NCI-H748 treated with DMSO at 0.1 percent for 48 hours (cell line): ENCODE results near the gene SELENOP.
"Not testable (repeated sequence)": the region's sequence is repeated elsewhere in the genome, so short reads cannot be mapped to it uniquely, and the experiment has no call there.

Experiments
- DNase-seq: peaks from one replicate; lab custom pipeline; 2025; lab: John Stamatoyannopoulos, UW

SELENOP gene

GRCh38 chr5:42826757-42827515 is 15.2 kb upstream of the SELENOP start:
- no peak for DNase-seq

DNA sequence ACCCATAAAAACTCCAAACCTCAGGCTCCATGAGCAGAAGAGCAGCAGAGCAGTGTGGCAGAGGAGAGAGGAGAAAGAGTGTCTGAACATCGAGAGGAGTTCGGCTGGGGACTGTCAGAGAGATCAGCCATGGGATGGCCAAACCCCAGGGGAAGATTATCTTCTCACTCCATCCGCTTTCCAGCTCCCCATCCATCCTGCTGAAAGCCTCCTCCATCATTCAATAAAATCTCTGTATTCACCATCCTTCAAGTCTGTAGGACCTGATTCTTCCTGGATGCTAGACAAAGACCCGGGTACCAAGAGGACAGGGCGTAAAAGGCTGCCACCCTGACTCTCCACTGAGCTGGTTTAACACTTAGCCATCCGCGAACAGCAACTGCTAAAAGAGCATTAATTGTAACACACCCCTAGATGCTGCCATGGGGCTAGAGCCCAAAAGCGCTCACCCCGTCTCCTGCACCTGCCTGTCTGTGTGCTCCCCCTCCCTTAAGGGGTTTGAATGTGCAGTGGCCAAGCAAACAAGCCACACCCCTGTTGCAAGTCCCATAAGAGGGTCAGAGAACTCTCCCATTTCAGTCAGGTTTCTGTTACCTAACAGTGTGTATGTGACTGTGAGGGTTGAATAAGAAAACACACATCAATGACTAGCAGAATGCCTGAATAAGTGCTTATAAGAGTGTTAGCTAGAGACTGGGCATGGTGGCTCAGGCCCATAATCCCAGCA is 13.9 kb upstream of the SELENOP start:
- peak; percentile 49 for DNase-seq

DNA sequence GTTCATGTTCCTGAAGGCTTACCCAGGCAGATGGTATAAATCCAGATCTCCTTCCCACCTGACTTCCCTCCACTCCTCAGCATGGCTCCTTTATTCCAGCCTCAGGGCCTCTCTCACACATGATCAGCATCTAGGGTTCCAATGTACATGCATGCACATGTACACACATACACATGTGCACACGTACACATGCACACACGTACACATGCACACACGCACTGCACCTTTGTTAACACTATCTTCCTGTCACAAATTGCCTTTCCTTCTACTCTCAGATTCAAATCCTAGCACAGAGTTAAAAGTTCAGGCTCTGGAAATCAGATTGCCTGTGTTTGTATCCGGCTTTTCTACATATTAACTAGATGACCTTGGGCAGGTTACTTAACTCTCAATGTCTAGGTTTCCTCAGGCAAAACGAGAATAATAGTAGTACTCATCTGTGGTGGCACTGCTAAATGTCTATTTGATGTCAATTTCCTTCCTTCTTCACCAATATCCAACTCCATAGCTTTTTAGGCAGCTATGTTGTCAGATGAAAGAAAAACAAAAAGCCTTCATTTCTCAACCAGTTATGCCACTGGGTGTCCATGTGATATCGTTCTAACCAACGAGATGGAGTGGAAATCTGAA is 12.8 kb upstream of the SELENOP start:
- no peak for DNase-seq

DNA sequence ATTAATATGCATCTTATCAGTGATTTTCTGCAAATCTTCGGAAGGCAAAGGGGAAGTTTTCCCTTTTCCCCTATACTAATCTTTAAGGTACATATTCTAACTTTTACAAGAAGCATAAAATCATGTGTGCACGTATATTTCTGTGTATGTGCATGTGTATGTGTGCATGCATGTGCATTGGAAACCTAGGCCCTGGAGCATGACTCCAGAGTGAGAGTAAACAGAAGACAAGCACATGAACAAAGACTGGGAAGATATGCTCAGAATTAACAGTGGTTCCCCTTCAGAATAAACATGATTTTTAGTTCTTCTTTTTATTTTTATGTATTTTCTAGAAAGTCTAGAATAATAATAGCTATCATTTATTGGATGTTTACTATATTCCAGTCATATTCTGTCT is 10.9 kb upstream of the SELENOP start:
- no peak for DNase-seq

- no peak for DNase-seq
These were observed 8.1 kb upstream of the SELENOP start for GRCh38 chr5:42819745-42820144.

GRCh38 chr5:42816546-42816945 is 4.9 kb upstream of the SELENOP start:
- not testable (repeated sequence) for DNase-seq

DNA sequence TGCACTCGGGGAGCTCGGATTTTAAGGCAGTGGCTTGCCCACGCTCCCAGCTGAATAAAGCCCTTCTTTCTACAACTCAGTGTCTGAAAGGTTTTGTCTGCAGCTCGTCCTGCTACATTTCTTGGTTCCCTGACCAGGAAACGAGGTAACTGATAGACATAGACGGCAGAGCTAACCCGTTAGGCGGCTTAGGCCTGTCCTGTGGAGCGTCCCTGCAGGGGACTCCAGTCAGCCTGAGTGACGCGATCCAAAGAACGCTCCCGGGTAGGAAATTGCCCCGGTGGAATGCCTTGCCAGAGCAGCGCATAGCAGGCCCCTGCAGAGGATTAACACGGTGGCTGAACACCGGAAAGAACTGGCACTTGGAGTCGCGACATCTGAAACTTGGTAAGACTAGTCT is 1.8 kb upstream of the SELENOP start:
- DNase-seq, result no peak

DNA sequence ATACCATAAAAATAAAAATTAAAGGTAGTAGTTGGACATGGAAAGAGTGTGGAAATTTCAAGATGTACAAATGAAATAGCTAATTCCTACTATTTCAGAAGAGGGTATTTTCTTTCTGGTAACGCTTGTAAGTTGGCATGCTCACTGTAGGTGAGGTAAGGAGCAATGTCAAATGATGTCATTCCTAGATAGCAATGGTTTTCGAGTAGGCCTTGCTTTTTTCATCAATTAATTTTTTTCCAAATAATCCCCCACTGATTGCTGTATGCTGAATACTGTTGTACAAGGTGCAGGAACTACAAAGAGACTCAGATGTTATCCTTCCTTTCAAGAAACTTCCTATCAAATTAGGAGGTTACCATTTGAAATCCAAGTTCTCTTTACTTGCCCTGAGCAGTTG is 928 bp upstream of the SELENOP start:
- DNase-seq, result no peak

GRCh38 chr5:42810834-42811590 is 680 bp downstream of the SELENOP start:
- DNase-seq, result no peak

GRCh38 chr5:42808888-42809611 is 2.6 kb downstream of the SELENOP start:
- DNase-seq, result no peak

DNA sequence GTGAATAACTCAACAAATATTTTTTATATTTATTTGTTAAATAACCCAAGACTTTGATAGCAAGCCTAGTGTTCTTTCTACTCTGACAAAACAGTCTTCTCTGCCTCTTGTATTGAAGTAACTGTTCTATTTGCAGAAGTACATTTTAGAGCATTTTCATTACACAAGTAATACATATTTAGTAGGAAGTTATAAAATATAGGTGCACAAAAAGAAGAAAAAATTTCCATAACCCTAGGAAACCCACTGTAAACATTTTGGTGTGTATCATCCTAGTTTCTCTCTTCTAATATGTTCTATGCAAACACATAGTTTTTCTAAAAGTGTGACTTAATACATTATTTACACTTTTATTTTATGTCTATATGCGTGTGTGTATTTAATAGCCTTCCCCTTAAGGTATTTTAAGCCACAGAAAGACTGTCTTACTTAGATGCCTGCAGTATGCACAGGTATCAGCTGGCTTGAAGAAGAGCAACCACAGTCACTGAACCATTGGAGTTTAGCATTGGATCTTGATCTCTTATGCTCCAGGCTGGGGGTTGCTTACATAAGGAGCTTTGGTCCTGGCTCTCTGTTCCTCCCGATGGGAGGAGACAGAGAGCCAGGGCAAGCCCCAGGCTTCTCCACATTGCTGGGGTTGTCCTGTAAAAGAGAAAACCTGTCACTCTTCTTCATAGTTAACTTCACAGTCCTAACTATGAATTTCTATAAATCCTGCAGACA is 3.8 kb downstream of the SELENOP start:
- DNase-seq, result no peak

DNA sequence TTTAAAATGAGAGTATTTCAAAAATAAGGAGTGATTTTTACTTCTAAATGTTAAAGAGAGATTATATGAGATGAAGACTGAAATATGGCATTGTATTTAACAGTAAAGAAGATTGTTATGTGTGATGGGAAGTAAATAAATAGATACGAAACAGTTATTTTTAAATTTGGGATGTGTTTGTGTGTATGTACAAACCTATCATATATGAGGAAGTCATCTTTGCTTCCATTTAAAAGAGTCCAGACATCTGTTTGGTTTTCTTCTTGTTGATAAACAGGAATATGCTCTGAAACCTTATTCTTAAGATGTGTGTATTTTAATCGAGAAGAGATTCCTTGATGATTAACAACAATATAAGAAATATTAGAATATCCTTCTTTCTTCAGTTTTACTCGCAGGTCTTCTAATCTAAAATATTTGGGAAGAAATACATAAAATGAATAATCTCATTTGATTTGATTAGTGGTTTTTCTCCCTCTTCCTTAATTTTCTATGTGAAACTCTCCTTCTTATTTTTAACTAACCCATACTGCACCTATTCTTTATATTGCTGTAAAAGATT is 4.9 kb downstream of the SELENOP start:
- DNase-seq, result no peak

DNA sequence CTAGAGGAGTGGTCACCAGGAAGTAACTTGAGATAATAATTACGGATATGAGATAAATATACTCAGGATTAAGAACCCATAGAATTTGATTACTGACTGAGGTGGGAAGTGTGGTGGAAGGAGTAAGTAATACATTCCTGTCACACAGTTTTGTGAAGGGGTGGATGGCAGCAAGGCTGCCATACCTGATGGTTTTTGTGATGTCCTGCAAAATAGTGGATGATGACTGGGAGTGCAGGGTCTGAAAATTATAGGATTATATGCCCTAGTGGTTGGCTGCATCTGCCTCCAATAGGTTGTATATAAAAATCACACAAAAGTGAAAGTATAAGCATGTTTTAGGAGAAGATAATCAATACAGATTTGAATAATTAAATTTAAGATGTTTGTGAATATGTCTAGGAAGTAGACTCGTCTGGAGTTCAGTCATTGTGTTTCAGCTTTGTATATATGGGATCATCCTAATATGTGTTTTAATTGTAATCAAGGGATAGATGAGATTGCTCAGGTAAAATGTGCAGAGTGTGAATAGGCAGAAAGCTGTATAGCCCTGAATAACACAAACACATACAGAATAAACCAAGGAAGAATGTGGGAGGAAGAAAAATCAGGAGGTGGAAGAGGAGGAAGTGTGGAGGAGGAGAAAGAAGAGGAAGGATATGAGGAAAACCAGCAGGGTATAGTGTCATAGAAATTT is 5.5 kb downstream of the SELENOP start:
- DNase-seq, result no peak

- no peak for DNase-seq
These were observed 6.9 kb downstream of the SELENOP start for GRCh38 chr5:42804717-42805339.

- no peak for DNase-seq
These were observed 10.1 kb downstream of the SELENOP start for GRCh38 chr5:42801516-42802166.

DNA sequence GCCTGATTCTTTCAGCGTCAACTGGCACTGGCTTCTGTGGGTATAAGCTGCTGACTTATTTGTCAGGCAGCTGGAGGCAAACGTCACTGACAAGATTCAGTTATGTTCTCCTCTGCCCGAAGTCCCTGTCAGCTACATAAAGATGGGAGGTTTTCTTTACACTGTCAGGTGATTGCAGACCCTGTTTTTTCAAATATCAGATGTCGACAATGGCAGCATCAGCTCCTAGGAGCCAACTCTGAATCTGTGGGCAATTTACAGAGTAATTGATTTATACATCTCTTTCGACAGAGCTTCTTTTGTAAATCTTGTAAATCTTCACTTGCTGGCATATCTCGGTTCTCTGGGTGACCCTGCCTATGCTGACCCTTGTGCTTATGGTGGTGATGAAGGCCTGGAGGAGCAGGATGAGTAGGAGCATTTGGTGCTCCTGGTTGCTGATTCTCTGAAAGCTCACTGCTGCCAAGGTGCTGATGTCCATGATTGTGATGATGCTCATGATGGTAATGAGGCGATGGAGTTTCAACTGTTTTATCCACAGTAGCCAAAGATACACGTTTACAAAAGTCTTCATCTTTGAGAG is 10.9 kb downstream of the SELENOP start:
- no peak for DNase-seq

DNA sequence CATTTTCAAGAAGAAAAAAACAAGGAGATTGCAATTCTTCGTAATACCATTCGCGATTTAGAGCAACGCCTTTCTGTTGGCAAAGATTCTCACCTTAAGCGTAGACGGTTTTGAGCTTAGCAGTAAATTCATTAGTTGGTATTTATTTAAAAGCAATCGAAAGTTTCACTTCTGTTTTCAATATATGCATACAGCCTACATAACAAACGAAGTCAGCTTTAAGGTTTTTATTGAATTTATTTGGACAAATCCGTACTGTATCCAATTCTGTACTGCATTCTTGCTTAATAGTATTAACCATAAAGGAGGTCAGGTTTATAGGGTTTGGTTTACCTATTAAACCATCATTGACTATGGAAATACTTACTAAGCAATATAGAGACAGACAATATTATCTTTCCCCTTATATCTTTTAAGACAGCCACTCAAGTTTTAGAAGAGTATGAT is 12.0 kb downstream of the SELENOP start:
- no peak for DNase-seq

GRCh38 chr5:42799241-42799608 is 12.5 kb downstream of the SELENOP start:
- no peak for DNase-seq
